ENCODE measurements around the gene CYSLTR2.
"Not testable (repeated sequence)": the region's sequence is repeated elsewhere in the genome, so short reads cannot be mapped to it uniquely, and the experiment has no call there.

The CYSLTR2 gene

GRCh38 chr13:48644951-48645350 lies 8.8 kb upstream of the CYSLTR2 start:
- no peak for DNase-seq (ENCODE audit: low read depth in 2 of 3, low spot score in 2 of 3)

GRCh38 chr13:48645845-48646244 lies 7.9 kb upstream of the CYSLTR2 start:
- no peak for DNase-seq (ENCODE audit: low read depth in 2 of 3, low spot score in 2 of 3)

GRCh38 chr13:48646791-48647190 lies 6.9 kb upstream of the CYSLTR2 start:
- no peak for DNase-seq (ENCODE audit: low read depth in 2 of 3, low spot score in 2 of 3)

GRCh38 chr13:48647625-48648024 lies 6.1 kb upstream of the CYSLTR2 start:
- DNase-seq (ENCODE audit: low read depth in 2 of 3, low spot score in 2 of 3), result no peak

GRCh38 chr13:48648446-48648845 lies 5.3 kb upstream of the CYSLTR2 start:
- DNase-seq (ENCODE audit: low read depth in 2 of 3, low spot score in 2 of 3), result no peak

GRCh38 chr13:48652851-48653471 lies 768 bp upstream of the CYSLTR2 start:
- no peak for DNase-seq (ENCODE audit: low read depth in 2 of 3, low spot score in 2 of 3)

- DNase-seq (ENCODE audit: low read depth in 2 of 3, low spot score in 2 of 3), result no peak
Observed at GRCh38 chr13:48654511-48654910, 782 bp downstream of the CYSLTR2 start.

GRCh38 chr13:48655291-48655690 lies 1.6 kb downstream of the CYSLTR2 start:
- DNase-seq (ENCODE audit: low read depth in 2 of 3, low spot score in 2 of 3), result no peak

- no peak for DNase-seq (ENCODE audit: low read depth in 2 of 3, low spot score in 2 of 3)
Observed at GRCh38 chr13:48656608-48657007, 2.9 kb downstream of the CYSLTR2 start.

GRCh38 chr13:48660361-48661076 lies 6.8 kb downstream of the CYSLTR2 start:
- DNase-seq (ENCODE audit: low read depth in 2 of 3, low spot score in 2 of 3), result no peak

GRCh38 chr13:48661107-48661506 lies 7.4 kb downstream of the CYSLTR2 start:
- DNase-seq (ENCODE audit: low read depth in 2 of 3, low spot score in 2 of 3), result no peak

GRCh38 chr13:48662226-48662625 lies 8.5 kb downstream of the CYSLTR2 start:
- DNase-seq (ENCODE audit: low read depth in 2 of 3, low spot score in 2 of 3), result no peak

GRCh38 chr13:48667136-48667535 lies 13.4 kb downstream of the CYSLTR2 start:
- DNase-seq (ENCODE audit: low read depth in 2 of 3, low spot score in 2 of 3), result no peak

GRCh38 chr13:48671421-48671820 lies 17.7 kb downstream of the CYSLTR2 start:
- DNase-seq (ENCODE audit: low read depth in 2 of 3, low spot score in 2 of 3), result not testable (repeated sequence)

GRCh38 chr13:48675247-48675646 lies 21.5 kb downstream of the CYSLTR2 start:
- no peak for DNase-seq (ENCODE audit: low read depth in 2 of 3, low spot score in 2 of 3)

- DNase-seq (ENCODE audit: low read depth in 2 of 3, low spot score in 2 of 3), result no peak
Observed at GRCh38 chr13:48678316-48678715, 24.6 kb downstream of the CYSLTR2 start.

- no peak for DNase-seq (ENCODE audit: low read depth in 2 of 3, low spot score in 2 of 3)
Observed at GRCh38 chr13:48679941-48680680, 26.4 kb downstream of the CYSLTR2 start.

- no peak for DNase-seq (ENCODE audit: low read depth in 2 of 3, low spot score in 2 of 3)
Observed at GRCh38 chr13:48680756-48681392, 27.1 kb downstream of the CYSLTR2 start.

GRCh38 chr13:48681905-48682304 lies 28.2 kb downstream of the CYSLTR2 start:
- no peak for DNase-seq (ENCODE audit: low read depth in 2 of 3, low spot score in 2 of 3)

- DNase-seq (ENCODE audit: low read depth in 2 of 3, low spot score in 2 of 3), result no peak
Observed at GRCh38 chr13:48682436-48682835, 28.7 kb downstream of the CYSLTR2 start.

GRCh38 chr13:48686636-48687210 lies 33.0 kb downstream of the CYSLTR2 start:
- no peak for DNase-seq (ENCODE audit: low read depth in 2 of 3, low spot score in 2 of 3)
